GM21526 (cell line): ENCODE results near the gene MAN1C1.
"Not testable (repeated sequence)": the region's sequence is repeated elsewhere in the genome, so short reads cannot be mapped to it uniquely, and the experiment has no call there.

ENCODE experiments used
- ATAC-seq: cut with Tn5 transposase; IDR thresholded peaks from one replicate; pipeline ENCODE4 v1.9.1; 2021; ENCODE audit warnings: moderate library complexity; ENCODE audit not compliant: unreplicated experiment, low FRiP score

The MAN1C1 gene

DNA sequence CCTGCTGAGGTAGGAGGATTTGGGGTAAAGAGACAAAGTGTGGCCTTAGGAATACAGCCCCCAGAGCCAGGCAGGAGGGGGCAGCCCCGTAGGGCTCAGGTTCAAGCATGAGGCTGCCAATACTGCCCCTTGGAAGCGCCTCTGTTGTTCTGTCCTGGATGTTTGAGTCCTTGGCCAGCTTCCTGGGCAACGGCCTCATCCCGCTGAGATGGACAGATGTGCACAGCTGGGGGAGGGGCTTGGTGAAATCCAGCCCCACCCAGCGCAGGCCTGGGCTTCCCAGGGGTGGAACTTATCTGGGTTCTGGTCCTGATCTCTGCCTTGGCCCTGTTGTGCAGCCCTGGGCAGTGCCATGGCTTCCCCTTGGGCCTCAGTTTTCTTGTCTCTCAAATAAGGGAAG is 34.8 kb upstream of the MAN1C1 start:
- no peak for ATAC-seq

DNA sequence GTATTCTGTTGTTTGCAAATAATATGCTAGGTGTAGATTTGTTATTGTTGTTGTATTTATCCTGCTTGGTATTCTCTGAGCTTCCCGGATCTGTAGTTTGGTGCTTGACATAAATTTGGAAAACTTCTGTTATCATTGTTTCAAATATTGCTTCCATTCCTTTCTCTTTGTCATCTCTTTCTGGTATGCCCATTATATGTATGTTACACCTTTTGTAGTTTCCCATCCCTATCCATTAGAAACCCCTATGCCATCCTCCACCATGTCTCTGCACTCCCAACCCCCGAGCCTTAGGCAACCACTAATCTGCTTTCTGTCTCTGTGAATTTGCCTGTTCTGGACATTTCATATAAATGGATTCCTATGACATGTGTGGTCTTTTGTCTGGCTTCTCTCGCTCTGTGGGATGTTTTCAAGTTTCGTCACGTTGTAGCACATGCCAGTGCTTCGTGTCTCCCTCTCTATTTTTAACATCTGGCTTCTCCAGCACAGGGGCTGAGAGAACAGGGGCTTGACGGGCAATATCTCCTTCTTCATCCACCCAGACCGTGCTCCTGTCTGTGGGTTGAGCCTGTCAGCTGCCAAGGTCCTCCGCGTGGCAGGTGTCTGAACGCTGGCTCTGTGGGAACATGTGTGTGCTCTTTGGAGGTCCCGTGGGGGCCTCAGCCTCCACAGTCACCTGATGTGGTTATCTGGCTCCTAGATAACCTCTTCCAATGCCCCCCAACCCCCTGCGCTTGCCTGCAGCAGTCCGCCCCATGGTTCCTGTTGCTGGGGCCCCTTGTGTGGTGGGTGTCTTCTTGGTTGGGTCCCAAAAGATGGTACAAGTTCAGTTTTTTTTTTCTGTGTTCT is 32.8 kb upstream of the MAN1C1 start:
- no peak for ATAC-seq

DNA sequence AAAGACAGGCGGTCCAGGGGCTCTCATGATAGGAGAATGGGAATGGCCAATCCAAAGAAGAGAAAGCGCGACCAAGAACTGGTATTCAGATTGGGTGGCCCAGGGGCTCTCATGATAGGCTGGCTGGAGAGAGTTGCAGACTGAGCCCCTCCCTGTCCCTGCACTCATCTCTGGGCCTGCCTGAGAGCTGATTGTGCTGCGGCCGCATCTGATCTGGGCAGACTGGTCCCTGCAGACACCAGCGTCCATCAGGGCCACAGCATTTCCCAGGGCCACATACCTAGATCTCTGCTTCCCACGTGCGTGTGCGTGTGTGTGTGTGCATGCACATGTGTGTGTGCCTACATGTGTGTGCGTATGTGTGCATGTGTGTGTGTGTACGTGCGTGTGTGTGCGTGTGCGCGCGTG is 30.4 kb upstream of the MAN1C1 start:
- no peak for ATAC-seq

DNA sequence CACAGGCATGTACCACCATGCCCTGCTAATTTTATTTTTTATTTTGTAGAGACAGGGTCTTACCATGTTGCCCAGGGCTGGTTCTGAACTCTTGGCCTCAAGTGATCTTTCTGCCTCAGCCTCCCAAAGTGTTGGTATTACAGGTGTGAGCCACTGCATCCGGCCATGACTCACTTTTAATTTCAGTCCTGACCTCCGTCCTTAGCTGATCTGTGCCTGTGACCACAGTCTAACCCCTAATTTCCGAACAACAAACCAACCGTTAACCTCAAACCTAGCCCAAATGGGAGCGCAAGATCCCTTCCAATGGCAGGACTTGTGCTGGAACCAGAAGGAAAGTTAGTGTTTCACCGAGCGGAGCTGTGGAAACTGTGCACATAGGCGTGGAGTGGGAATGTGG is 29.3 kb upstream of the MAN1C1 start:
- no peak for ATAC-seq

DNA sequence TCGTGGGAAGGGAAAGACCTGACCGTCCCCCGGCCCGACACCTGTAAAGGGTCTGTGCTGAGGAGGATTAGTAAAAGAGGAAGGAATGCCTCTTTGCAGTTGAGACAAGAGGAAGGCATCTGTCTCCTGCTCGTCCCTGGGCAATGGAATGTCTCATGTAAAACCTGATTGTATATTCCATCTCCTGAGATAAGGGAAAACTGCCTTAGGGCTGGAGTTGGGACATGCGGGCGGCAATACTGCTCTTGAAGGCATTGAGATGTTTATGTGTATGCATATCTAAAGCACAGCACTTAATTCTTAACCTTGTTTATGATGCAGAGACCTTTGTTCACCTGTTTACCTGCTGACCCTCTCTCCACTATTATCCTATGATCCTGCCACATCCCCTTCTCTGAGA is 28.4 kb upstream of the MAN1C1 start:
- ATAC-seq, result not testable (repeated sequence)

DNA sequence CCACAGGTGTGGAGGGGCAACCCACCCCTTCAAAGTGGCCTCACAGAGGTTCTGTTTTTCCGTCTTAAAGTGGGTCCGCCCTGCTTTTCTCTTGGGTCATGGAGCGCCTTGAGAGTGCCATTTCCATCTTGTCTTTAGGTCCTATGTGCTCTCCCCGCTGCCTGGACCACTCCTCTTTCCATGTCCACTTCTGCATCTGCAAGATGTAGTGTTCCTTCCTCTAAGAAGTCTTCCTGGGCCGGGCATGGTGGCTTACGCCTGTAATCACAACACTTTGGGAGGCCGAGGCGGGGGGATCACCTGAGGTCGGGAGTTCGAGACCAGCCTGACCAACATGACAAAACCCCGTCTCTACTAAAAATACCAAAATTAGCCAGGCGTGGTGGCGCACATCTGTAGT is 27.8 kb upstream of the MAN1C1 start:
- ATAC-seq, result not testable (repeated sequence)

DNA sequence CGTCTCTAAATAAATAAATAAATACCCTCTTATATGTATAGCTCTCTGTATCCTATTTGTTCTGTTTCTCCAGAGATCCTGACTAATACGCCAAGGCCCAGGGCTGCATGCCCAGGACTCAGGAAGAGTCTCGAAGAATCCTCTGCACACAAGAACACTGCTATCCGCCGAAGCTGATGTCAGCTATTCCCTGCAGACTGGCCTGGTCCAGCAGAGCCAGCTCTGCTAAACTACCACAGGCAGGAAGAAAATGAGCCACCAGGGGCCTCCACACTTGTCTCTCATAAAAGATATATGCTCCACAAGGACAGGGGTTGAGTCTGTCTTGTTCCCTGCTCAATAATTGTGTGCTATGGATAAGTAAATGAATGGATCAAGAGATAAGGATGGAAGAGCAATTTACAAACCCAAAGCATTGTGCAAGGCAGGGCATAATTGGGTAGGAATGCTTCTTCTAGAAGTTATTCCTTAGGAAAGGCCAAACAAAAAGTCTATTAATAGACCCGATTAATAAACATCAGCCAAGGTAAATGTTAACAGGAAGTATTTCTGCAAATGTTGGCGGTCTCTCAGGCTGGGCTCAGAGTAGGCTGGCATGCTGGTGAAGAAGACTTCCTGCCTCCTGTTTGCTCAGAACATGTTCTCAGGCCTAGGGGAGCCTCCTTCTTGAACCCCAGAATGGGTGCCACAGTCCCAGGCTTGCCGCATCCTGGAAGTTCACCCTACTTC is 26.3 kb upstream of the MAN1C1 start:
- ATAC-seq, result no peak

DNA sequence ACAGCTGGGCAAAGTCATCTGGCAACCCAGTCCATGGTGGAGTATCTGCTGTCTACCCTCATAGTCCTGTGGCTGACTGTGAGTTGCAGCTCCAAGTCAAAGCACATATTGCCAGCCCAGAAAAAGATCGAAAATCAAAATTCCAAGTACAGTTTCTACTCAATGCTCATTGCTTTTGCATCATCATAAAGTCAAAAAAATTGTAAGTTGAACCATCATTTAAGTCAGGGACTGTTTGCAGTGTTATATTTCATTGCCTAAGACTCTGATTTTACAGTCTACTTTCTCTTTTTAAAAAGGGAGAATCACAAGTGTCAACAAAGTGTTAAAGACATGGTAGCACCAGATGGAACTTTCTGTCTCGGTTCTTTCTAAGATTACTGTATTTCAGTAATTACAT is 22.7 kb upstream of the MAN1C1 start:
- no peak for ATAC-seq

DNA sequence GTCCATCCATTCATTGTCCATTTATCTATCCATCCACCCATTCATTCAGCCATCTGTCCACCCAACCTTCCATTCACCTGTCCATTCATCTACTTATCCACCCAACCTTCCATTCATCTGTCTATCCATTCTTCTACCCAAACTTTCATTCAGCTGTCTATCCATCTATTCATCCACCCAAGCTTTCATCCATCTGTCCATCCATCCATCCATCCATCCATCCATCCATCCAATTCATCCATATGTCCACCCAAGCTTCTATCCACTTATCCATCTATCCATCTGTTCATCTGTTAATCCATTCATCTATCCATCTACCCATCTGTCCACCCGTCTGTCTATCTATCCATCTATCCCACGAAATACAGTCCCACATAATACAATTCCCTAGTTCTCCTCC is 21.6 kb upstream of the MAN1C1 start:
- no peak for ATAC-seq

DNA sequence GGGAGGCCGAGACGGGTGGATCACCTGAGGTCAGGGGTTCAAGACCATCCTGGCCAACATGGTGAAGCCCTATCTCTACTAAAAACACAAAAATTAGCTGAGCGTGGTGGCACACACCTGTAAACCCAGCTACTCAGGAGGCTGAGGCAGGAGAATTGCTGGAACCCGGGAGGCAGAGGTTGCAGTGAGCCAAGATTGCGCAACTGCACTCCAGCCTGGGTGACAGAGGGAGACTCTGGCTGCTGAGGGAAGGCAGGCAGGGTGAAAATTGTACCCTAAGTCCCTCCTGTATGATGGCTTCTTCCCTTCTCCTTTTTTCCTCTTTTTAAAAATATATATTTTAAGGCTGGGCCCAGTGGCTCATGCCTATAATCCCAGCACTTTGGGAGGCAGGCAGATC is 19.9 kb upstream of the MAN1C1 start:
- not testable (repeated sequence) for ATAC-seq

DNA sequence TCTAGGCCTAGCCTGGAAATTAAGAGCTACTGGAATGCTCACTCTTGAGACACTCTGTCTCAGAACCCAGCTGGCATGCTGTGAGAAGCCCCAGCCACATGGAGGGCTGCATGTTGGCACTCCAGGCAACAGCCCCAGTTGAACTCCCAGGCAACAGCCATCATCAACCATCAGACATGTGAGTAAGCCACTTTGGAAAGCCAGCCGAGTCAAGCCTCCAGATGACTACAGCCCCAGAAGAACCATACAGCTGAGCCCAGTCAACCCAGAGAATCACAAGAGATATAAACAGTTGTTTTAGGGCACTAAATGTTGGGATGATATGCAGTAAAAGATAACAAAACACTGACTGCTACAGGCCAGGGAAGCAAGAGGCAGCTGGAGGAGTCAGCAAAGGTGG is 17.7 kb upstream of the MAN1C1 start:
- no peak for ATAC-seq

DNA sequence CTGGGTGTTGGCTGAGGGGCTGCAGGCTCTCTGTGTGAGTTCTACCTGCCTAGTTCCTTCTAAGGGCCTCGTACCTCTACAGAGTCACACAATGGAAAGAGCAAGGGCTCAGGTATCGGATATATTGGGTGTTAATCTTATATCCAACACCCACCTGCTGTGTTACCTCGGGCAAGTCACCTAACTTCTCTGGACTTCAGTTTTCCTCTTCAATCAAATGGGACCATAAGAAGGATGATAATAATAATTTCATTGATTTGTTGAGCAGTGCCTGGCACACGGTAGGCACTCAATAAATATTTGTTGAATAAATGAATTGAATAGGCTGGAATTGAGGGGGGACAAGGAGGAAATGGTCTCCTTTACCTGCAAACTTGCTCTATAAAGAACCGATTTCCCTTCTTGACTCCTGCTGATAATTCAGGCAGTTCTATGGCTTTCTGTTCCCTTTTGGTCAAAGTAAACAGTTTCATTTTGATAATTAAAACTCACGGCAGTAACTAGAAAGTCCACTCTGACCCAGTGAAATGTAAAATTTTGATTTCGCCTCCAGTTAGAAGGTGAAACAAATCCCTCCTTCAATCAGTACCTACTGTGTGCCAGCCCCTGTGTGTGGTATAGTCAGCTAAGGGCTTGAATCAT is 16.5 kb upstream of the MAN1C1 start:
- ATAC-seq, result no peak

DNA sequence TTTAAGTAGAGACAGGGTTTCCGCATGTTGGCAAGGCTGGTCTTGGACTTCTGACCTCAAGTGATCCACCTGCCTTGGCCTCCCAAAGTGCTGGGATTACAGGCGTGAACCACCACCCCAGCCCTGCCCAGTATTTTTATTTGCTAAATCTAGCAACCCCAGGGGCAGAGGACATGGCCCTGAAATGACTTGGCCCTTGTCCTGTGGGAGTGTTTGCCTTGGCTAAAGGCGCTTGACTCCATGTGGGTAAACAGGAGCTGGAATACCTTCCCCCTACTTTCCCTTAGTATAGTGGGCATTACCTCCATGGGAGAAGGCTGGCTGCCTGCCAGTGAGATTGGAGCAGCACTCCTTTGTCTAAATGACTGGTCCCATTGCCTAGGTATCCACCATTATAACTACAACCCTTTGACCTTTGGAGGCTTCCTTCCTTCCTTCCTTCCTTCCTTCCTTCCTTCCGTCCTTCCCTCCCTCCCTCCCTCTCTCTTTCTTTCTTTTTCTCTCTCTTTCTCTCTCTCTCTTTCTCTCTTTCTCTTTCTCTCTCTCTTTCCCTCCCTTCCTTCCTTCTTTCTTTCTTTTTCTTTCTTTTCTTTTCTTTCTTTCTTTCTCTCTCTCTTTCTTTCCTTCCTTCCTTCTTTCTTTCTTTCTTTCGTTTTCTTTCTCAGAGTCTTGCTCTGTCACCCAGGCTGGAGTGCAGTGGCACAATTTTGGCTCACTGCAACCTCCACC is 15.5 kb upstream of the MAN1C1 start:
- ATAC-seq, result not testable (repeated sequence)

DNA sequence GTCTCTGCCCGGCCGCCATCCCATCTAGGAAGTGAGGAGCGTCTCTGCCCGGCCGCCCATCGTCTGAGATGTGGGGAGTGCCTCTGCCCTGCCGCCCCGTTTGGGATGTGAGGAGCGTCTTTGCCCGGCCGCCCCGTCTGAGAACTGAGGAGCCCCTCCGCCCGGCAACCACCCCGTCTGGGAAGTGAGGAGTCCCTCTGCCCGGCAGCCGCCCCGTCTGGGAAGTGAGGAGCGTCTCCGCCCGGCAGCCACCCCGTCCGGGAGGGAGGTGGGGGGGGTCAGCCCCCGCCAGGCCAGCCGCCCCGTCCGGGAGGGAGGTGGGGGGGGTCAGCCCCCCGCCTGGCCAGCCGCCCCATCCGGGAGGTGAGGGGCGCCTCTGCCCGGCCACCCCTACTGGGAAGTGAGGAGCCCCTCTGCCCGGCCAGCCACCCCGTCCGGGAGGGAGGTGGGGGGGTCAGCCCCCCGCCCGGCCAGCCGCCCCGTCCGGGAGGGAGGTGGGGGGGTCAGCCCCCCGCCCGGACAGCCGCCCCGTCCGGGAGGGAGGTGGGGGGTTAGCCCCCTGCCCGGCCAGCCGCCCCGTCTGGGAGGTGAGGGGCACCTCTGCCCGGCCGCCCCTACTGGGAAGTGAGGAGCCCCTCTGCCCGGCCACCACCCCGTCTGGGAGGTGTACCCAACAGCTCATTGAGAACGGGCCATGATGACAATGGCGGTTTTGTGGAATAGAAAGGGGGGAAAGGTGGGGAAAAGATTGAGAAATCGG is 12.6 kb upstream of the MAN1C1 start:
- ATAC-seq, result not testable (repeated sequence)

DNA sequence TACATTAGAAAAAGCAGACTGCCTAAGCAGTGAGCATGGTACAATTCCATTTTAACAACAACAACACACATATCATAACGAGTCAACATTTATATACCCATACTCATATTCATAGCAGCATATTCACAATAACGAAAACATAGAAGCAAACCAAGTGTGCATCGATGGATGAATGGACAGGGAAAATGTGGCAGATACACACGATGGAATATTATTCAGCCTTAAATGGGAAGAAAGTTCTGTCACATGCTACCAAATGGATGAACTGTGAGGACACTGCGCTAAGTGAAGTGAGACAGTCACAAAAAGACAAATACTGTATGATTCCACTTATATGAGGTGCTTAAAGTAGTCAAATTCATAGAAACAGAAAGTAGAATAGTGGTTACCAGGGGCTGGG is 9.5 kb upstream of the MAN1C1 start:
- no peak for ATAC-seq

DNA sequence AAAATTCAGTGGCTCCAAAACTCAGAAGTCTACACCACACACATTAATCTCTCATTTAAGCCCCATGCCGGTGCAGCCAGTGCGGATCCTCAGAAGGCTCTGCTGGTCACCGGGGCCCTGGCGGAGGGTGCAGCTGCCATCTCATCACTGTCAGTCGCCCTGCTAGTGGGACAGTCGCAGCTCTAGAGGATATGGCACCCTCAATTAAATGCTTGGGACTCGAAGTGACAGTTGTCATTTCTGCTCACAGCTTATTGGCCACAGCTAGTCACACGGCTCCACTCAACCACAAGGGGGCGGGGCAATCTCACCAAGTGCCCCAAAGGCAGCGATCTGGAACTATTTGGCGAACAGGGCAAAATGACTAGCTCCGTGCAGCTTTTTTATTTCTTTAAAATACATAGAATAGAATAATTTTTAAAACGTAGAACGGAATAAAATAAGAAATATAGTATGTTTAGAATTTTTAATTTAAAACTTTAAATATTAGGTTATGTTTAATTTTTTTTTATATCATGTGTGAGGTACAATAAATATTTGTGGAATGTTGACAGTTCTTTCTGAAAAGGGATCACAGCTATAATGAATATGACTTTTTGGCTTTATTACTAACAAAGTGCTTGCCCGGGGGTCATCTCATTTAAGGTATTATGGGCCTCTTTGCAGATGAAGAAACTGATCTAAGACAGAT is 8.0 kb upstream of the MAN1C1 start:
- ATAC-seq, result no peak

DNA sequence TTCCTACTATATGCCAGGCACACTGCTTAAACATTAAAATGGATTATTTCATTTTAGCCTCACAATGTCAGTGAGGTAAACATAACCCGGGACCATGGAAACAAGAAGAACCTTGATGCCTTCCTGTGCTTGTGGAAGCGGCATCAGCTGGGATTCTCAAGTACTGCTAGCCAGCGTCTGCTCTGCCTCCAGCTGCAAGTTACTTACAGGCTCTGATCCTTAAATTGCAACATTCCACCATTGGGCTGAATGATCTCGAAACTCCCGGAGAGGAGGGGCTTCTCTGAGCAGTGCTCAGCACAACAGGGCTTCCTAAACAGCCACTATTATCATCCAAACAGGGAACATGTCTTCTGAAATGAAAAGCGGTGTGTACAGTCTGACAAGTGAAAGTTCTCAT is 6.7 kb upstream of the MAN1C1 start:
- no peak for ATAC-seq

DNA sequence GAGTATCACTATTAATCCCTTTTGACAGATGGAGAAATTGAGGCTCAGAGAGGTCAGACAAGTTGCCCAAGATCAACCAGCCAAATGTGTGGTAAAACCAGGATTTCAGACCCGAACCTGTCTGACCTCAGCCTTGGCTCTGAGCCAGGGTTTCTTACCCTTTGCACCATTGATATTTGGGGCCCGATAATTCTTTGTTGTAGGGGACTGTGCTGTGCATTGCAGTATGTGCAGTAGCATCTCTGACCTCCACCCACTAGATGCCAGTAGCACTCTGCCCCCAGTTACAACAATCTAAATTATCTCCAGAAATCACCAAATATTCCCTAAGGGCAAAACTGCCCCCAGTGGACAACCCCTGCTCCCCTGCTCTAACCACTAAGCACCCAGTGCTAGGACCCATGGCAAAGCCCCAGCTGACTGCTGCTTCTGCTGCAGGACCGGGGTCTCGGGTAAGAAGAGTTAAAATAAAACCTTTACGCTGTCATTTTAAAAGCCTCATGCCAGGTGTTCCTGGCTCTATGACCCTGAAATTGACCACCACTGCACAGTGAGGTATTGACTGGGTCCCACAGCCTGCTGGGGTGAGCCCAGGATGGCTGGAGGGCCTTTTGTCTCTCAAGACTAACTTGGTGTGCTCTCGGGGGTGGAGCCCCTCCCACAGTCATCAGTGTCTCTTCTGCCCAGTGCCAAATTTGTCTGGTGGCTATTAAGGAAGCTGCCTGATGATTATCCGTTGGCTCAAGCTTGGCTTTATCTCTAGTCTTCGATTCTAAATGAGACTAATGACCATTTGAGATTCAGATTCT is 5.6 kb upstream of the MAN1C1 start:
- ATAC-seq, result no peak

DNA sequence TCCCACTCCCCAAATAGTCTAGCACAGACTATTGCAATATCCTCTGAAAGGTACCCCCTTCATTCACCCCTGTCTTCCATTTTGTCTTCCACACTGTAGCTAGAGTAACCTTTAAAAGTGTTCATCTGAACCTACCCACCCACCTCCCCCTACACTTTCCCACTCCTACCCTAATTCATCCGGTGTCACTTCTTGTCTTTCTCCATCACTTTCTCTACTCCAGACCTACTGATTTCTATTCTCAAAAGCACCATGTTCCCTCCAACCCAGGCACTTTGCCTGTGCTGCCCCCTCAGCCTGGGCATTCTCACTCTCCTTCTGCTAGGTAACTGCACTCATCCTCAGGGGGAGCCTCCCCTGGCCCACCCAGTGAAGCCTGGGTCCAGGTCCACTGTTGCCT is 4.7 kb upstream of the MAN1C1 start:
- ATAC-seq, result no peak
